IPS-11a (cell line): ENCODE measurements around the gene ZNF484.

Experiments
- H3K4me3 ChIP-seq: one replicate; pipeline ENCODE4 v1.5.1; 2013; ENCODE audit warnings: low read depth, low read length, control low read depth

The ZNF484 gene

GRCh38 chr9:92795598-92796336, 82.1 kb downstream of the ZNF484 start:
- no peak overlapping the region for H3K4me3 ChIP-seq
